ENCODE results near the gene OR52L1. TPM values are rescaled to one million over a fixed set of nuclear protein-coding genes. Genes with fewer than 3 reads are reported as not detected.

Gene OR52L1
- total RNA-seq, 4 donors from 2014 or later: not detected

- DNase-seq: no peak
- no peaks in the 10 kb centered on the region for H3K4me1 ChIP-seq
- H3K27ac ChIP-seq: no peak overlapping the region
- intact Hi-C loops (cut with DNase I; ENCODE audit: low total_unique reads) (no loop called here), in situ Hi-C loops (cut with MboI; ENCODE audit: low pct_ligation_motif_present in 1 of 4, low pct_unique_long_range_greater_than_20kb in 1 of 4, low sequenced_read_pairs in 3 of 4) (no loop called here)
- no peak for TF ChIP-seq CTCF (IDR thresholded peaks at IDR 0.05)
- peaks cover 0 to 7% of the 10 kb centered on the region in 2 donors for H3K9me3 ChIP-seq
- H3K27me3 ChIP-seq: no peaks in the 10 kb centered on the region
- WGBS, 2 donors (ENCODE audit: low coverage in 1 of 2): 85 to 86% methylated on average over 3 of the region's 3 CpGs
- no peaks in the 10 kb centered on the region for H3K36me3 ChIP-seq
- no peak overlapping the region for H3K4me3 ChIP-seq
Observed at GRCh38 chr11:5955586-5955985, 31.2 kb downstream of the OR52L1 start.

- Histone ChIP-seq H3K4me3 (no peak within 1 kb of the TSS), H3K27me3 (no peaks in the 10 kb centered on the region), H3K36me3 (no peaks in the 10 kb centered on the region), H3K27ac (no peak within 1 kb of the TSS), H3K9me3 (no peaks in the 10 kb centered on the region), H3K4me1 (no peaks in the 10 kb centered on the region)
- WGBS, 2 donors (ENCODE audit: low coverage in 1 of 2): 65 to 74% methylated on average over 3 of the region's 3 CpGs
- intact Hi-C loops (cut with DNase I; ENCODE audit: low total_unique reads) (no loop called here), in situ Hi-C loops (cut with MboI; ENCODE audit: low pct_ligation_motif_present in 1 of 4, low pct_unique_long_range_greater_than_20kb in 1 of 4, low sequenced_read_pairs in 3 of 4) (no loop called here)
- no peak for DNase-seq
- TF ChIP-seq CTCF (IDR thresholded peaks at IDR 0.05) (no peak), EP300 (IDR thresholded peaks at IDR 0.05; ENCODE audit: low read depth) (no peak), POLR2AphosphoS5 (IDR thresholded peaks at IDR 0.05) (no peak), POLR2A (IDR thresholded peaks at IDR 0.05) (no peak)
Observed at GRCh38 chr11:5941951-5942350, 44.8 kb downstream of the OR52L1 start, which contains the start of gene OR56A3. Gene OR56A3, plus strand, starts transcription at chr11:5942251. Its CDS starts 5,096 bp downstream, at chr11:5947347.

GRCh38 chr11:5940748-5941147 is 46.0 kb downstream of the OR52L1 start:
- no peak for DNase-seq
- no peaks in the 10 kb centered on the region for H3K9me3 ChIP-seq
- no peak for TF ChIP-seq POLR2AphosphoS5 (IDR thresholded peaks at IDR 0.05)
- TF ChIP-seq EP300 (IDR thresholded peaks at IDR 0.05; ENCODE audit: low read depth): no peak
- TF ChIP-seq CTCF (IDR thresholded peaks at IDR 0.05): no peak
- TF ChIP-seq POLR2A (IDR thresholded peaks at IDR 0.05): no peak
- H3K4me1 ChIP-seq: no peaks in the 10 kb centered on the region
- intact Hi-C loops (cut with DNase I; ENCODE audit: low total_unique reads) (no loop called here), in situ Hi-C loops (cut with MboI; ENCODE audit: low pct_ligation_motif_present in 1 of 4, low pct_unique_long_range_greater_than_20kb in 1 of 4, low sequenced_read_pairs in 3 of 4) (no loop called here)
- H3K36me3 ChIP-seq: no peaks in the 10 kb centered on the region
- H3K27ac ChIP-seq: no peak overlapping the region
- 93 to 94% methylated on average over 2 of the region's 2 CpGs for WGBS, 2 donors (ENCODE audit: low coverage in 1 of 2)
- H3K4me3 ChIP-seq: no peak overlapping the region
- no peaks in the 10 kb centered on the region for H3K27me3 ChIP-seq

- intact Hi-C loops (cut with DNase I; ENCODE audit: low total_unique reads): no loop called here
- H3K27me3 ChIP-seq: no peaks in the 10 kb centered on the region
- no peak overlapping the region for H3K27ac ChIP-seq
- no peaks in the 10 kb centered on the region for H3K4me1 ChIP-seq
- no peak overlapping the region for H3K4me3 ChIP-seq
- TF ChIP-seq EP300 (IDR thresholded peaks at IDR 0.05; ENCODE audit: low read depth): no peak
- TF ChIP-seq CTCF (IDR thresholded peaks at IDR 0.05): no peak
- TF ChIP-seq POLR2AphosphoS5 (IDR thresholded peaks at IDR 0.05): no peak
- no peak for TF ChIP-seq POLR2A (IDR thresholded peaks at IDR 0.05)
- in situ Hi-C loops (cut with MboI; ENCODE audit: low pct_ligation_motif_present in 1 of 4, low pct_unique_long_range_greater_than_20kb in 1 of 4, low sequenced_read_pairs in 3 of 4): no loop called here
- no peaks in the 10 kb centered on the region for H3K9me3 ChIP-seq
- DNase-seq: no peak
- H3K36me3 ChIP-seq: no peaks in the 10 kb centered on the region
- WGBS, 2 donors (ENCODE audit: low coverage in 1 of 2): 84 to 90% methylated on average over 15 to 21 of the region's 21 CpGs
Observed at GRCh38 chr11:5938603-5938965, 48.2 kb downstream of the OR52L1 start.
